ENCODE measurements around the gene NBL1. TPM values are rescaled to one million over a fixed set of nuclear protein-coding genes. Genes with fewer than 3 reads are reported as not detected.

NBL1 gene
- total and polyA plus RNA-seq, 2 of the 4 experiments (the other 2 are of a cell fraction): 14.0 to 54.2 TPM

- TF ChIP-seq, protein P1, sequence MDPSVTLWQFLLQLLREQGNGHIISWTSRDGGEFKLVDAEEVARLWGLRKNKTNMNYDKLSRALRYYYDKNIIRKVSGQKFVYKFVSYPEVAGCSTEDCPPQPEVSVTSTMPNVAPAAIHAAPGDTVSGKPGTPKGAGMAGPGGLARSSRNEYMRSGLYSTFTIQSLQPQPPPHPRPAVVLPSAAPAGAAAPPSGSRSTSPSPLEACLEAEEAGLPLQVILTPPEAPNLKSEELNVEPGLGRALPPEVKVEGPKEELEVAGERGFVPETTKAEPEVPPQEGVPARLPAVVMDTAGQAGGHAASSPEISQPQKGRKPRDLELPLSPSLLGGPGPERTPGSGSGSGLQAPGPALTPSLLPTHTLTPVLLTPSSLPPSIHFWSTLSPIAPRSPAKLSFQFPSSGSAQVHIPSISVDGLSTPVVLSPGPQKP (IDR thresholded peaks at IDR 0.05; ENCODE audit: borderline replicate concordance, low read depth, low read length): no peak
These were observed 47.2 kb upstream of the NBL1 start (continued) for GRCh38 chr1:19596714-19597495.

Measured in IMR-90 (cell line).